RWPE2 (cell line): ENCODE measurements around the gene COL4A1.
A peak's percentile ranks its signal among the peaks of the same experiment; 100 is the strongest.

Experiments
- ATAC-seq: fragments of 200-7000 bp; cut with Tn5 transposase; 3 replicates; pipeline ENCODE4 v1.9.1; 2021; ENCODE audit warnings: low read depth
- DNase-seq: peaks from one replicate; pipeline ENCODE4 v3.0.0-alpha.2; 2020; ENCODE audit warnings: low spot score
- H3K27ac ChIP-seq: fragments of 450-650 bp; 2 replicates; pipeline ENCODE4 v1.5.1; 2017; ENCODE audit warnings: mild to moderate bottlenecking; ENCODE audit not compliant: poor library complexity, severe bottlenecking
- H3K27me3 ChIP-seq: fragments of 250-450 bp; sonication (Bioruptor Pico); 2 replicates; pipeline ENCODE4 v1.5.1; 2021; ENCODE audit warnings: mild to moderate bottlenecking, moderate library complexity; ENCODE audit not compliant: insufficient read depth, poor library complexity, severe bottlenecking
- H3K36me3 ChIP-seq: fragments of 250-450 bp; sonication (Bioruptor Pico); 2 replicates; pipeline ENCODE4 v1.5.1; 2020; ENCODE audit warnings: low read depth, mild to moderate bottlenecking, moderate library complexity
- H3K4me1 ChIP-seq: fragments of 250-450 bp; sonication (Bioruptor Pico); 2 replicates; pipeline ENCODE4 v1.5.1; 2021; ENCODE audit warnings: mild to moderate bottlenecking, moderate library complexity; ENCODE audit not compliant: insufficient read depth, poor library complexity, severe bottlenecking
- H3K4me3 ChIP-seq: fragments of 250-450 bp; sonication (Bioruptor Pico); 2 replicates; pipeline ENCODE4 v1.5.1; 2021; ENCODE audit warnings: mild to moderate bottlenecking, moderate library complexity; ENCODE audit not compliant: severe bottlenecking
- H3K9me3 ChIP-seq: fragments of 250-450 bp; sonication (Bioruptor Pico); 2 replicates; pipeline ENCODE4 v1.5.1; 2021; ENCODE audit warnings: mild to moderate bottlenecking, moderate library complexity; ENCODE audit not compliant: severe bottlenecking
- TF ChIP-seq, protein P1 (sequence below): fragments of 450-650 bp; IDR thresholded peaks from one replicate; pipeline ENCODE4 v1.5.1; 2017; ENCODE audit warnings: mild to moderate bottlenecking, moderate library complexity; ENCODE audit not compliant: poor library complexity, severe bottlenecking

Gene COL4A1

DNA sequence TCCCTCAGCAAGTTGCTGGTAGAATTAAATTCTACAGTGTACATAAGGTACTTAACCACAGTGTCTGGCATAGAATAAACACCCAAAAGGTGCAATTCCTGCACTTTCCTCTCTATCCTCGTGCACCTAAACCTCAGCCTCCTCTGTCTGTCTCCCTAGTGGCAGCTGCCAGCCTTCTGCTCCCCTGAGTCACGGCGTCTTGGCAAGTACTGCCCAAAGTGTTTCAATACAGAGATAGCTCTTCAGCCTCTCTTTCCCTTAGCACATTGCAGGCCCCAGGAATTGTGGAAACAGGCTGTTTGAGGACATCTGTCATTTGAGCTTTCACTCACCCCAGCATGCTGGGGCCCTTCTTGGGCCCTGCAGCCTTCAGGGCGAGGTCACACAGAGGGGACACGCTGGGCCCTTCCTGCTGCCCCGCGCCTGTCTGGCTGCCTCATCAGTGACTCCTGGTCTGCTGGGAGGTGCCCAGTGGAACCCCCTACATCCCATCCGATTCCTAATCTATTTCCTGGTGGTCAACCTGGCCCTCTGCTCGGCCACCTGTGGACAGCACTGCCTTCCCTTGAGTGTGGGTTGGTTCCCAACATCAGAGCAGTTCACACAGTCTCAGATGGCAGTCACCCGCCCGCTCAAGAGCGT, 19.4 kb upstream of the COL4A1 start:
- H3K4me3 ChIP-seq, result no peak overlapping the region
- H3K27me3 ChIP-seq, result no peaks in the 10 kb centered on the region
- ATAC-seq (no peak), DNase-seq (no peak)
- TF ChIP-seq, protein P1, sequence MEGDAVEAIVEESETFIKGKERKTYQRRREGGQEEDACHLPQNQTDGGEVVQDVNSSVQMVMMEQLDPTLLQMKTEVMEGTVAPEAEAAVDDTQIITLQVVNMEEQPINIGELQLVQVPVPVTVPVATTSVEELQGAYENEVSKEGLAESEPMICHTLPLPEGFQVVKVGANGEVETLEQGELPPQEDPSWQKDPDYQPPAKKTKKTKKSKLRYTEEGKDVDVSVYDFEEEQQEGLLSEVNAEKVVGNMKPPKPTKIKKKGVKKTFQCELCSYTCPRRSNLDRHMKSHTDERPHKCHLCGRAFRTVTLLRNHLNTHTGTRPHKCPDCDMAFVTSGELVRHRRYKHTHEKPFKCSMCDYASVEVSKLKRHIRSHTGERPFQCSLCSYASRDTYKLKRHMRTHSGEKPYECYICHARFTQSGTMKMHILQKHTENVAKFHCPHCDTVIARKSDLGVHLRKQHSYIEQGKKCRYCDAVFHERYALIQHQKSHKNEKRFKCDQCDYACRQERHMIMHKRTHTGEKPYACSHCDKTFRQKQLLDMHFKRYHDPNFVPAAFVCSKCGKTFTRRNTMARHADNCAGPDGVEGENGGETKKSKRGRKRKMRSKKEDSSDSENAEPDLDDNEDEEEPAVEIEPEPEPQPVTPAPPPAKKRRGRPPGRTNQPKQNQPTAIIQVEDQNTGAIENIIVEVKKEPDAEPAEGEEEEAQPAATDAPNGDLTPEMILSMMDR, result no peak
- H3K36me3 ChIP-seq, result peaks cover 37% of the 10 kb centered on the region
- peak overlapping the region; percentile 22 for H3K27ac ChIP-seq
- no peaks in the 10 kb centered on the region for H3K9me3 ChIP-seq
- H3K4me1 ChIP-seq, result peaks cover 12% of the 10 kb centered on the region

DNA sequence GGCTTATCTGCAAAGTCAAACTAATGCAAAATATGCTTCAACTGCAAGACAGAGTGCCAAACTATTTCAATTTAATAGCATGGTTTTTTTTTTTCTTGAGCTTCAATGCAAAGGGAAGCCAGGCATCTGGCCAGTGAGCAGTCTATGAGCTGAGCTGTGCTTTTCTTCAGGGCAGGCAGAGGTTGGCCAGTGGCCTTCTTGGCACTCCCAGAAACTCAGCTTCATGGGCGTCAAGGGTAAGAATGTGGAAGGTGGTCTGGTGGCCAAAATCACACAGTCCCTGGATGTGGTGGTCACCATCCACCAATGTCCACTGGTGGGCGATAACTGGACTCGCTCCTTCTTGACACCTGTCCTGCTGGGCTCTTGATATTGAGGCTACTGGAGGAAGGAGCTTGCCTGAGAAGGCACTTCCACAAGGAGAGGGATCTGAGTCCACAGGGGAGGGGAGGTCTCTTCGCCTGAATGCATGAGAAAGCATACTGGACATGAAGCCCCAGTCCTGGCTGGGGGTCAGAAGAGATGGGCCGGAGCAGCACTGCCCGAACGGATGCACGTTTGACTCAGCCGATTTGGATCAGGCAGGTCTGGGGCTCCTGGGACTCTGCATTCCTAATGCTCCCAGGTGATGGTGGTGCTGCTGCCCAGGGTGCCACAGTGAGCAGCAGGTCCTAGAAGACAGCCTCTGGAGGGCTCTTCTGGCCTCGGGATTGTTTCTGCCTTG, 17.2 kb upstream of the COL4A1 start:
- ATAC-seq (no peak), DNase-seq (no peak)
- H3K4me3 ChIP-seq, result no peak overlapping the region
- H3K9me3 ChIP-seq, result no peaks in the 10 kb centered on the region
- H3K36me3 ChIP-seq, result peaks cover 38% of the 10 kb centered on the region
- H3K27ac ChIP-seq, result peak overlapping the region; percentile 99
- TF ChIP-seq, protein P1, result no peak
- H3K4me1 ChIP-seq, result peaks cover 32% of the 10 kb centered on the region
- no peaks in the 10 kb centered on the region for H3K27me3 ChIP-seq

DNA sequence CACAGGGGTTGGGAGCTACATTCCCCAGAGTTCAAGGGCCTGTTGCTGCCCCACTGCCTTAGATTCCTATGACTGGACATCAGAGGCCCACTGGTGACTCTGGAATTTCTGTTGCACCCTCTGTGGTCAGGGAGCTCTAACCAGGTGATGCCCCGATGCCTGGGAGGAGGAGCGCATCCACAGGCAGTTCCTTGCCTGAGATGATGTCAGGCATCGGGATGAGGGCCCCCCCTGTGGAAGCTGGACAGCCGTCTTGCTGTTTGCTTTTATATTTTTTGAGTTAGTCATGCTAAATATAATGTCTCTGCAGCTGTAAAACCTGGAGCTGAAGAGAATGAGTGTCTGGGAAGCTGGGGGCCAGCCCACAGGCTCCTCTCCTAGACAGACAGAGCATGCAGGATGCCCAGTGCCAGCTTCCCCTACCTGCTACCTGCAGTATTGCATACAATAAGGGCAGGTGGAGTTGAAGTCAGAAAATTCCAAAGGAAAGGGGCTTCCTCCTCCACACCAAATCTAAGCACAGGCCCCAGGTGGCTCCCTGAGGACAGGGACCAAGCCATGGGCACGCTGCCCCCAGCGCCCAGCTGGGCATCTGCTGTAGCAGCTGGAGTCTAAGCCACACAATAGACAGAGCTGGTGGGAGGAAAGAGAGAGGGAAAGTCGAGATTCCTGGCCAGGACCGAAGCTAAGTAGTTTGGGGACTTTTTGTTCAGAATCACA, 16.4 kb upstream of the COL4A1 start:
- DNase-seq (no peak), ATAC-seq (peak; percentile 61)
- H3K9me3 ChIP-seq, result no peaks in the 10 kb centered on the region
- peaks cover 40% of the 10 kb centered on the region for H3K4me1 ChIP-seq
- TF ChIP-seq, protein P1, result peak; percentile 36
- no peaks in the 10 kb centered on the region for H3K27me3 ChIP-seq
- H3K36me3 ChIP-seq, result peaks cover 30% of the 10 kb centered on the region
- H3K4me3 ChIP-seq, result no peak overlapping the region
- peak overlapping the region; percentile 99 for H3K27ac ChIP-seq

DNA sequence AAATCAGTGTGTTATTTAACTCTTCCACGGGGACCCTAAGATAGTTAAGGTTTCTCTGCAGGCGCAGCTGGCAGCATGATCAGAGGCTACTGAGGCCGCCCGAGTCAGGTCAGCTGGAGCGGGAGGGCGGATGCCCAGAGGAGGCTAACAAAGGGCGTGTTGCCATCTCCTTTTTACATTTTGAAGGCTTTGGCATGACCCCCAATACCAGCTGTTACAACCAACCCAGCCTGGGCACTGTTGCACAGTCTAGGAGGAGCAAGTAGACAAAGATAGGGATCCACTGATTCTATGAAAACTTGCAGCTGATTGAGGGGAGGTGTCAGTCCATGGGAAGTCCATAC, 15.8 kb upstream of the COL4A1 start:
- DNase-seq (no peak), ATAC-seq (no peak)
- Histone ChIP-seq H3K27ac (peak overlapping the region; percentile 99), H3K4me1 (peaks cover 40% of the 10 kb centered on the region), H3K9me3 (no peaks in the 10 kb centered on the region), H3K4me3 (no peak overlapping the region), H3K27me3 (no peaks in the 10 kb centered on the region), H3K36me3 (peaks cover 26% of the 10 kb centered on the region)
- TF ChIP-seq, protein P1, result no peak
